A549 treated with DMSO at 1 μM for 4 hours (cell line): ENCODE results near the gene OR2L8. TPM values are rescaled to one million over a fixed set of nuclear protein-coding genes. Genes with fewer than 3 reads are reported as not detected.

Experiments used
- total RNA-seq: library from RNA; stranded (reverse); fragments of 200-300 nt; extraction: Qiagen RNA extraction; gene quantifications from 5 replicates; pipeline ENCODE4 v1.2.3, GENCODE V29; 2022; ENCODE audit warnings: low read depth

Gene OR2L8
- total RNA-seq = not detected in 5 replicates

GRCh38 chr1:247948558-247948957 lies at the start of gene OR2L8:
TSS of gene OR2L8 (plus strand) at chr1:247948858. CDS start at chr1:247948858, 0 bp downstream.

GRCh38 chr1:247919952-247920351 lies 28.7 kb upstream of the OR2L8 start, which contains the start of gene OR2T8:
TSS of gene OR2T8 (plus strand) at chr1:247920252. CDS start at chr1:247921018, 766 bp downstream.

GRCh38 chr1:247924868-247925267 lies 23.8 kb upstream of the OR2L8 start, which contains the start of gene OR2AJ1:
TSS of gene OR2AJ1 (plus strand) at chr1:247924889. CDS start at chr1:247933769, 8,880 bp downstream.

GRCh38 chr1:247964933-247965332 lies 16.3 kb downstream of the OR2L8 start, which contains the start of gene OR2AK2:
TSS of gene OR2AK2 (plus strand) at chr1:247965233. CDS start at chr1:247965377, 144 bp downstream.

Other genes with a start within 250 kb of the OR2L8 start
- gene OR6F1, start 232.2 kb upstream of the OR2L8 start, total RNA-seq = not detected in 5 replicates
- not detected in 5 replicates for gene OR14K1, start 210.2 kb upstream of the OR2L8 start, total RNA-seq
- gene OR14A2, start 200.7 kb upstream of the OR2L8 start, total RNA-seq = not detected in 5 replicates
- gene OR1C1, start 188.3 kb upstream of the OR2L8 start, total RNA-seq = not detected in 5 replicates
- not detected in 5 replicates for gene OR14A16, start 124.7 kb upstream of the OR2L8 start, total RNA-seq
- gene OR11L1, start 107.0 kb upstream of the OR2L8 start, total RNA-seq = not detected in 5 replicates
- gene TRIM58, start 91.7 kb upstream of the OR2L8 start, total RNA-seq = not detected in 5 replicates
- gene OR2W3, start 53.3 kb upstream of the OR2L8 start, total RNA-seq = not detected in 5 replicates
- gene OR2T8, start 28.6 kb upstream of the OR2L8 start, total RNA-seq = not detected in 5 replicates
- gene OR2AJ1, start 24.0 kb upstream of the OR2L8 start, total RNA-seq = not detected in 5 replicates
- gene OR2AK2, start 16.4 kb downstream of the OR2L8 start, total RNA-seq = not detected in 5 replicates
- not detected in 5 replicates for gene OR2L5, start 64.8 kb downstream of the OR2L8 start, total RNA-seq
- not detected in 5 replicates for gene OR2L2, start 81.2 kb downstream of the OR2L8 start, total RNA-seq
- gene OR2L3, start 98.0 kb downstream of the OR2L8 start, total RNA-seq = not detected in 5 replicates
- gene OR2L13, start 146.3 kb downstream of the OR2L8 start, total RNA-seq = not detected in 5 replicates
- gene OR2M5, start 196.3 kb downstream of the OR2L8 start, total RNA-seq = not detected in 5 replicates
- not detected in 5 replicates for gene OR2M2, start 226.0 kb downstream of the OR2L8 start, total RNA-seq
- gene OR2M3, start 248.4 kb downstream of the OR2L8 start, total RNA-seq = not detected in 5 replicates